Left ventricle myocardium inferior (tissue), 1 donor: ENCODE results near the gene CTRB2. TPM values are rescaled to one million over a fixed set of nuclear protein-coding genes. Genes with fewer than 3 reads are reported as not detected.
A peak's percentile ranks its signal among the peaks of the same experiment; 100 is the strongest.

ENCODE experiments used
- DNase-seq: peaks from one replicate; pipeline ENCODE4 v3.0.0-alpha.2; 2020
- H3K27ac ChIP-seq: fragments of 200-600 bp; replicated peaks from 2 replicates; pipeline ENCODE4 v1.8.0; 2021
- H3K27me3 ChIP-seq: fragments of 200-600 bp; 2 replicates; pipeline ENCODE4 v1.8.0; 2021; ENCODE audit warnings: low read depth
- H3K36me3 ChIP-seq: fragments of 200-600 bp; 2 replicates; pipeline ENCODE4 v1.8.0; 2021
- H3K4me1 ChIP-seq: fragments of 200-600 bp; 2 replicates; pipeline ENCODE4 v1.8.0; 2021
- H3K4me3 ChIP-seq: fragments of 200-600 bp; 2 replicates; pipeline ENCODE4 v1.8.0; 2021; ENCODE audit warnings: mild to moderate bottlenecking, moderate library complexity
- H3K9me3 ChIP-seq: fragments of 200-600 bp; replicated peaks from 2 replicates; pipeline ENCODE4 v1.8.0; 2021
- intact Hi-C: fragments of 100-400 bp; cut with micrococcal nuclease; formaldehyde crosslinking; loops from one replicate; pipeline ENCODE4 v1.11.0; 2022
- total RNA-seq: library from RNA; stranded (reverse); fragmentation: NEBNext Ultra II Directional; extraction: Animal tissue kit (Norgen Biotek cat#: 25700); gene quantifications from one replicate; pipeline ENCODE4 v1.2.1, GENCODE V29; 2021
- TF ChIP-seq, protein P1 (sequence below): fragments of 200-600 bp; IDR thresholded peaks from 2 replicates; pipeline ENCODE4 v1.8.0; 2021; ENCODE audit warnings: antibody characterized with exemption, mild to moderate bottlenecking, borderline replicate concordance
- donor health status: DM: no; HTN: yes; CAD: no; lungs with severe emphysema.

The CTRB2 gene
- total RNA-seq, 1 donor from 2014 or later = not detected

- peaks cover 12% of the 10 kb centered on the region for H3K4me1 ChIP-seq
- TF ChIP-seq, protein P1, sequence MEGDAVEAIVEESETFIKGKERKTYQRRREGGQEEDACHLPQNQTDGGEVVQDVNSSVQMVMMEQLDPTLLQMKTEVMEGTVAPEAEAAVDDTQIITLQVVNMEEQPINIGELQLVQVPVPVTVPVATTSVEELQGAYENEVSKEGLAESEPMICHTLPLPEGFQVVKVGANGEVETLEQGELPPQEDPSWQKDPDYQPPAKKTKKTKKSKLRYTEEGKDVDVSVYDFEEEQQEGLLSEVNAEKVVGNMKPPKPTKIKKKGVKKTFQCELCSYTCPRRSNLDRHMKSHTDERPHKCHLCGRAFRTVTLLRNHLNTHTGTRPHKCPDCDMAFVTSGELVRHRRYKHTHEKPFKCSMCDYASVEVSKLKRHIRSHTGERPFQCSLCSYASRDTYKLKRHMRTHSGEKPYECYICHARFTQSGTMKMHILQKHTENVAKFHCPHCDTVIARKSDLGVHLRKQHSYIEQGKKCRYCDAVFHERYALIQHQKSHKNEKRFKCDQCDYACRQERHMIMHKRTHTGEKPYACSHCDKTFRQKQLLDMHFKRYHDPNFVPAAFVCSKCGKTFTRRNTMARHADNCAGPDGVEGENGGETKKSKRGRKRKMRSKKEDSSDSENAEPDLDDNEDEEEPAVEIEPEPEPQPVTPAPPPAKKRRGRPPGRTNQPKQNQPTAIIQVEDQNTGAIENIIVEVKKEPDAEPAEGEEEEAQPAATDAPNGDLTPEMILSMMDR = no peak
- no peak for DNase-seq
- H3K27ac ChIP-seq = no peak overlapping the region
- intact Hi-C loops = no loop called here
- H3K9me3 ChIP-seq = no peaks in the 10 kb centered on the region
- no peaks in the 10 kb centered on the region for H3K36me3 ChIP-seq
- H3K4me3 ChIP-seq = no peak overlapping the region
- peaks cover 31% of the 10 kb centered on the region for H3K27me3 ChIP-seq
These were observed 4.8 kb downstream of the CTRB2 start for GRCh38 chr16:75202069-75202590.

DNA sequence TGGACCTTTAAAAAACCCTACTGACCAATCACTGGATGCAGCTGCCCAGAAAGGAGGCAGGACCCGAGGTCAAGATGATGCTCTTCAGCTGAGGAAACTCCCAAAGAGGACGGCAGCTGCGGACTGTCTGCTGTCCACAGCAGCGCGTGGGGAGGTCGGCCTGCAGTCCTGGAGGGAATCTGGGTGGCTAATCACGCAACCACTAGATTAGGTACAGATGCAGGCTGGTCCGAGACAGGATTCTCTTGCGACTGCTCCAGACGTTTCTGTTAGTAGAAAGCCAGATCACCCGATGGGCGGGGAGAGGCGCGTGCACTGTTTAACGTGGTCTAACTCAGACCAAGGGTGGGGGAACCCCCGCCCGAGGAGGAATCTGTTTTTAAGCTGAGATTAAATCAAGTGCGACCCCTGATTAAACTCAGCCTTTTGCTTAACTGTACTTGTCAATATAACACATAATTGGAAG is 8.8 kb downstream of the CTRB2 start:
- Histone ChIP-seq H3K27me3 (peaks cover 35% of the 10 kb centered on the region), H3K4me3 (peak overlapping the region; percentile 27), H3K27ac (no peak overlapping the region), H3K4me1 (peaks cover 12% of the 10 kb centered on the region), H3K36me3 (no peaks in the 10 kb centered on the region), H3K9me3 (no peaks in the 10 kb centered on the region)
- TF ChIP-seq, protein P1 = no peak
- intact Hi-C loops = no loop called here
- no peak for DNase-seq

GRCh38 chr16:75197522-75198134 is 9.3 kb downstream of the CTRB2 start:
- peaks cover 35% of the 10 kb centered on the region for H3K27me3 ChIP-seq
- intact Hi-C loops = no loop called here
- DNase-seq = no peak

GRCh38 chr16:75196836-75197235 is 10.1 kb downstream of the CTRB2 start:
- TF ChIP-seq, protein P1 = no peak
- no peaks in the 10 kb centered on the region for H3K9me3 ChIP-seq
- H3K27ac ChIP-seq = no peak overlapping the region
- H3K36me3 ChIP-seq = no peaks in the 10 kb centered on the region
- DNase-seq = no peak
- no peak overlapping the region for H3K4me3 ChIP-seq
- H3K27me3 ChIP-seq = peaks cover 35% of the 10 kb centered on the region
- H3K4me1 ChIP-seq = peaks cover 12% of the 10 kb centered on the region
- intact Hi-C loops = no loop called here

More at GRCh38 chr16:75197522-75198134, 9.3 kb downstream of the CTRB2 start:
- TF ChIP-seq, protein P1 = no peak
- H3K27ac ChIP-seq = no peak overlapping the region
- H3K9me3 ChIP-seq = no peaks in the 10 kb centered on the region
- peaks cover 12% of the 10 kb centered on the region for H3K4me1 ChIP-seq
- no peaks in the 10 kb centered on the region for H3K36me3 ChIP-seq
- peak overlapping the region; percentile 27 for H3K4me3 ChIP-seq

- DNase-seq = no peak
These were observed 10.9 kb downstream of the CTRB2 start for GRCh38 chr16:75195811-75196790.

More at GRCh38 chr16:75195811-75196790, 10.9 kb downstream of the CTRB2 start:
- no peaks in the 10 kb centered on the region for H3K9me3 ChIP-seq
- no peak overlapping the region for H3K27ac ChIP-seq
- H3K4me1 ChIP-seq = peaks cover 12% of the 10 kb centered on the region
- H3K36me3 ChIP-seq = no peaks in the 10 kb centered on the region
- intact Hi-C loops = no loop called here
- TF ChIP-seq, protein P1 = no peak
- no peak overlapping the region for H3K4me3 ChIP-seq
- H3K27me3 ChIP-seq = peaks cover 35% of the 10 kb centered on the region
